Endodermal cell (in vitro differentiated cells): ENCODE data around the gene LRP5. TPM values are rescaled to one million over a fixed set of nuclear protein-coding genes. Genes with fewer than 3 reads are reported as not detected.

ENCODE experiments used
- DNase-seq: peaks from one replicate; pipeline ENCODE4 v3.0.0-alpha.2; 2017
- H3K27ac ChIP-seq: 2 replicates; pipeline ENCODE4 v1.5.1; 2013; ENCODE audit warnings: mild to moderate bottlenecking, low read depth, low read length, moderate library complexity
- H3K27me3 ChIP-seq: 2 replicates; pipeline ENCODE4 v1.6.1; 2013; ENCODE audit warnings: mild to moderate bottlenecking, low read length, moderate library complexity; ENCODE audit not compliant: insufficient read depth, control insufficient read depth, poor library complexity, severe bottlenecking
- H3K36me3 ChIP-seq: 2 replicates; pipeline ENCODE4 v1.7.0; 2013; ENCODE audit warnings: mild to moderate bottlenecking, low read length, moderate library complexity; ENCODE audit not compliant: control insufficient read depth, insufficient read depth
- H3K4me1 ChIP-seq: one replicate; pipeline ENCODE4 v1.7.0; 2013; ENCODE audit warnings: low read length; ENCODE audit not compliant: control insufficient read depth, insufficient read depth
- H3K4me3 ChIP-seq: 2 replicates; pipeline ENCODE4 v1.5.1; 2013; ENCODE audit warnings: mild to moderate bottlenecking, low read length, moderate library complexity
- H3K9ac ChIP-seq: 2 replicates; pipeline ENCODE4 v1.6.1; 2013; ENCODE audit warnings: mild to moderate bottlenecking, low read length, moderate library complexity; ENCODE audit not compliant: poor library complexity, severe bottlenecking; ENCODE audit errors: extremely low read depth
- H3K9me3 ChIP-seq: 2 replicates; pipeline ENCODE4 v1.6.1; 2013; ENCODE audit warnings: mild to moderate bottlenecking, low read length, moderate library complexity; ENCODE audit not compliant: control insufficient read depth
- H3K27ac Mint-ChIP-seq: 2 replicates; pipeline ENCODE4 v1.8.0; 2020; ENCODE audit warnings: mixed read lengths
- H3K27me3 Mint-ChIP-seq: 2 replicates; pipeline ENCODE4 v1.8.0; 2021; ENCODE audit warnings: mild to moderate bottlenecking, mixed read lengths; ENCODE audit not compliant: insufficient read depth
- H3K36me3 Mint-ChIP-seq: 2 replicates; pipeline ENCODE4 v1.8.0; 2020; ENCODE audit warnings: low read depth, mixed read lengths
- H3K4me1 Mint-ChIP-seq: 2 replicates; pipeline ENCODE4 v1.8.0; 2020; ENCODE audit warnings: mixed read lengths
- H3K4me3 Mint-ChIP-seq: 2 replicates; pipeline ENCODE4 v1.8.0; 2020; ENCODE audit warnings: mild to moderate bottlenecking, moderate library complexity, mixed read lengths
- H3K9me3 Mint-ChIP-seq: 2 replicates; pipeline ENCODE4 v1.8.0; 2020; ENCODE audit warnings: mild to moderate bottlenecking, mixed read lengths
- CTCF ChIP-seq: fragments of 200-600 bp; sonication (generic); conservative IDR thresholded peaks from 2 replicates; pipeline ENCODE4 v1.5.0; 2021; ENCODE audit warnings: antibody characterized with exemption, mild to moderate bottlenecking
- WGBS, 2 experiments: methylation state at CpG; one replicate each; pipeline versions ENCODE4 v1.1.5 to v1.1.7; 2013; ENCODE audit warnings: missing lambda C conversion rate in 2 of 2, mixed read lengths in 1 of 2; ENCODE audit not compliant: insufficient coverage in 1 of 2, insufficient read length in 1 of 2; 5-methylcytosine and 5-hydroxymethylcytosine counted together
- total RNA-seq, 2 donors: library from RNA; stranded (reverse); fragmentation: NEBNext Ultra II Directional in 1 of 2; extraction: Animal tissue kit (Norgen Biotek cat#: 25700) in 1 of 2; gene quantifications; 2 replicates in 1 of 2; 3 replicates in 1 of 2; pipeline ENCODE4 v1.2.1, GENCODE V29; 2021

Gene LRP5
- total RNA-seq, 2 donors from 2014 or later = 58.2 to 64.1 TPM

GRCh38 chr11:68324241-68324640 is 11.8 kb downstream of the LRP5 start:
- Histone ChIP-seq H3K4me1 (peaks cover 13% of the 10 kb centered on the region), H3K27me3 (no peaks in the 10 kb centered on the region), H3K27ac (no peak overlapping the region), H3K36me3 (no peaks in the 10 kb centered on the region), H3K9me3 (no peaks in the 10 kb centered on the region), H3K4me3 (no peak overlapping the region), H3K9ac (no peak overlapping the region)
- 95 to 96% methylated on average over 9 of the region's 9 CpGs for WGBS, 2 experiments
- DNase-seq = no peak
- no peak for TF ChIP-seq CTCF
- Mint-ChIP-seq H3K27ac (peak overlapping the region; percentile 66), H3K4me3 (no peak overlapping the region), H3K36me3 (peaks cover 15% of the 10 kb centered on the region), H3K9me3 (peaks cover 10% of the 10 kb centered on the region), H3K27me3 (no peaks in the 10 kb centered on the region), H3K4me1 (peaks cover 26% of the 10 kb centered on the region)

- Histone ChIP-seq H3K36me3 (no peaks in the 10 kb centered on the region), H3K27me3 (no peaks in the 10 kb centered on the region), H3K4me3 (no peak overlapping the region), H3K9ac (no peak overlapping the region), H3K27ac (no peak overlapping the region), H3K4me1 (peaks cover 13% of the 10 kb centered on the region), H3K9me3 (no peaks in the 10 kb centered on the region)
- TF ChIP-seq CTCF = no peak
- WGBS, 2 experiments = 96 to 97% methylated on average over 7 to 10 of the region's 10 CpGs
- no peaks in the 10 kb centered on the region for H3K27me3 Mint-ChIP-seq
- DNase-seq = no peak
- peaks cover 15% of the 10 kb centered on the region for H3K36me3 Mint-ChIP-seq
- peaks cover 10% of the 10 kb centered on the region for H3K9me3 Mint-ChIP-seq
- no peak overlapping the region for H3K27ac Mint-ChIP-seq
- H3K4me1 Mint-ChIP-seq = peaks cover 30% of the 10 kb centered on the region
- no peak overlapping the region for H3K4me3 Mint-ChIP-seq
Observed at GRCh38 chr11:68324695-68325094, 12.3 kb downstream of the LRP5 start.

- Histone ChIP-seq H3K27ac (no peak overlapping the region), H3K4me3 (no peak overlapping the region), H3K9ac (no peak overlapping the region), H3K9me3 (no peaks in the 10 kb centered on the region), H3K27me3 (no peaks in the 10 kb centered on the region), H3K4me1 (peaks cover 13% of the 10 kb centered on the region), H3K36me3 (no peaks in the 10 kb centered on the region)
- DNase-seq = peak; percentile 70
- Mint-ChIP-seq H3K27ac (no peak overlapping the region), H3K4me3 (no peak overlapping the region), H3K36me3 (peaks cover 10% of the 10 kb centered on the region), H3K9me3 (peaks cover 6% of the 10 kb centered on the region), H3K4me1 (peaks cover 36% of the 10 kb centered on the region), H3K27me3 (no peaks in the 10 kb centered on the region)
- TF ChIP-seq CTCF = peak; percentile 66
- 88% methylated on average over 12 to 18 of the region's 18 CpGs for WGBS, 2 experiments
Observed at GRCh38 chr11:68325183-68325906, 13.0 kb downstream of the LRP5 start.
